HCT116 (cell line): Measurements from ENCODE around the gene LRFN4. TPM values are rescaled to one million over a fixed set of nuclear protein-coding genes. Genes with fewer than 3 reads are reported as not detected.

ENCODE experiments used
- ATAC-seq: fragments of 200-7000 bp; cut with Tn5 transposase; 2 replicates; pipeline ENCODE4 v1.9.1; 2020; ENCODE audit warnings: mild to moderate bottlenecking, moderate library complexity
- BruUV-seq: library from RNA; stranded (reverse); fragments of 400-500 nt; replicated peaks from 2 replicates; lab custom pipeline; 2021; lab: Mats Ljungman, UMichigan
- CTCF ChIA-PET: fragments of 300-600 bp; sonication (Branson Sonifier 250); formaldehyde crosslinking; loops from one replicate; lab custom pipeline; 2021; ENCODE audit warnings: antibody characterized with exemption; lab: Charles Lee
- POLR2A ChIA-PET: fragments of 300-600, 350-600 bp; sonication (Branson Sonifier 250); formaldehyde crosslinking; loops from one replicate; lab custom pipeline; 2021; ENCODE audit warnings: antibody characterized with exemption; lab: Charles Lee
- RAD21 ChIA-PET, 2 experiments: fragments of 300-600 bp; sonication (Branson Sonifier 250); formaldehyde crosslinking; loops; one replicate each; lab custom pipeline; 2023; ENCODE audit warnings: low total read pairs in 2 of 2; ENCODE audit not compliant: uncharacterized antibody in 2 of 2, unreplicated experiment in 2 of 2, low non-redundant PET in 1 of 2; lab: Charles Lee
- DNase-seq: peaks from one replicate; pipeline ENCODE4 v3.0.0-alpha.2; 2010; ENCODE audit warnings: low read depth, low spot score
- H2AFZ ChIP-seq: fragments of 200-600 bp; shearing (Covaris generic), sonication (generic); 2 replicates; pipeline ENCODE4 v1.6.1; 2017; ENCODE audit warnings: low read depth, mixed run types, mixed read lengths, antibody characterized with exemption, low read length; ENCODE audit not compliant: poor library complexity, severe bottlenecking
- H3K27ac ChIP-seq: 2 replicates; pipeline ENCODE4 v1.5.1; 2012; ENCODE audit warnings: low read depth, low read length
- H3K27me3 ChIP-seq: fragments of 200-600 bp; sonication (generic); 2 replicates; pipeline ENCODE4 v1.6.1; 2016; ENCODE audit warnings: mixed run types, low read length, mixed read lengths; ENCODE audit not compliant: insufficient read depth
- H3K36me3 ChIP-seq, 2 experiments: fragments of 200-500 bp in 1 of 2; fragments of 200-600 bp in 1 of 2; sonication (Bioruptor generic) in 1 of 2; sonication (generic) in 1 of 2; 2 replicates each; pipeline versions ENCODE4 v1.5.1 to v1.6.1; 2014 to 2016; ENCODE audit warnings: low read length in 2 of 2, inconsistent platforms in 1 of 2, mixed read lengths in 1 of 2, mixed run types in 1 of 2; ENCODE audit not compliant: insufficient read depth in 2 of 2, control insufficient read depth in 1 of 2
- H3K4me1 ChIP-seq, 2 experiments: fragments of 200-600 bp in 1 of 2; sonication (generic) in 1 of 2; 2 replicates each; pipeline versions ENCODE4 v1.5.1 to v1.6.1; 2012 to 2017; ENCODE audit warnings: low read length in 2 of 2, inconsistent platforms in 1 of 2, mild to moderate bottlenecking in 1 of 2, mixed read lengths in 1 of 2, mixed run types in 1 of 2, moderate library complexity in 1 of 2; ENCODE audit not compliant: insufficient read depth in 2 of 2, control insufficient read depth in 1 of 2
- H3K4me2 ChIP-seq: fragments of 200-600 bp; sonication (generic); 2 replicates; pipeline ENCODE4 v1.6.1; 2017; ENCODE audit warnings: mixed run types, low read length, mixed read lengths
- H3K4me3 ChIP-seq, 2 experiments: fragments of 200-600 bp in 1 of 2; sonication (generic) in 1 of 2; replicated peaks in 1 of 2; 2 replicates each; pipeline ENCODE4 v1.5.1; 2011 to 2016; ENCODE audit warnings: low read length in 2 of 2, control low read depth in 1 of 2, low read depth in 1 of 2, mild to moderate bottlenecking in 1 of 2, mixed read lengths in 1 of 2, mixed run types in 1 of 2
- H3K79me2 ChIP-seq: fragments of 200-600 bp; sonication (generic); 2 replicates; pipeline ENCODE4 v1.6.1; 2017; ENCODE audit warnings: mild to moderate bottlenecking, mixed run types, low read length, moderate library complexity, mixed read lengths; ENCODE audit not compliant: insufficient read depth
- H3K9ac ChIP-seq: fragments of 200-600 bp; sonication (generic); 2 replicates; pipeline ENCODE4 v1.6.1; 2016; ENCODE audit warnings: low read length, mixed read lengths
- H3K9me2 ChIP-seq: fragments of 200-600 bp; sonication (generic), shearing (Covaris generic); 2 replicates; pipeline ENCODE4 v1.6.1; 2017; ENCODE audit warnings: mixed run types, mild to moderate bottlenecking, moderate library complexity; ENCODE audit not compliant: insufficient read depth
- H3K9me3 ChIP-seq, 2 experiments: fragments of 200-500 bp in 1 of 2; fragments of 200-600 bp in 1 of 2; sonication (Bioruptor generic) in 1 of 2; sonication (generic) in 1 of 2; 2 replicates each; pipeline ENCODE4 v1.6.1; 2014 to 2017; ENCODE audit warnings: low read length in 2 of 2, mixed read lengths in 2 of 2, inconsistent platforms in 1 of 2, low read depth in 1 of 2, mild to moderate bottlenecking in 1 of 2, mixed run types in 1 of 2, moderate library complexity in 1 of 2; ENCODE audit not compliant: control insufficient read depth in 1 of 2, insufficient read depth in 1 of 2
- H4K20me1 ChIP-seq: fragments of 200-600 bp; sonication (generic), shearing (Covaris generic); 2 replicates; pipeline ENCODE4 v1.6.1; 2017; ENCODE audit warnings: mixed run types, mild to moderate bottlenecking, moderate library complexity; ENCODE audit not compliant: insufficient read depth
- EGR1 ChIP-seq: IDR thresholded peaks from 2 replicates; pipeline ENCODE4 v1.6.1; 2012; ENCODE audit warnings: low read depth
- POLR2AphosphoS5 ChIP-seq: IDR thresholded peaks from 2 replicates; pipeline ENCODE4 v1.6.1; 2011; ENCODE audit warnings: mild to moderate bottlenecking, low read depth, low read length, moderate library complexity
- RAD21 ChIP-seq: IDR thresholded peaks from 2 replicates; pipeline ENCODE4 v1.6.1; 2012; ENCODE audit warnings: low read depth, mild to moderate bottlenecking
- ZNF274 ChIP-seq: fragments of 200-500 bp; sonication (Bioruptor generic); IDR thresholded peaks from 2 replicates; pipeline ENCODE4 v1.6.1; 2014; ENCODE audit warnings: mild to moderate bottlenecking, low read depth, low read length, inconsistent platforms
- intact Hi-C: fragments of 100-400 bp; cut with micrococcal nuclease; formaldehyde crosslinking; loops from 2 replicates; pipeline ENCODE4 v1.10.0; 2022
- total RNA-seq: library from RNA; stranded (reverse); gene quantifications from one replicate; pipeline ENCODE4 v1.2.1, GENCODE V29; 2021; ENCODE audit not compliant: unreplicated experiment

LRFN4 gene
- total RNA-seq, 1 experiment from 2014 or later = 55.4 TPM

DNA sequence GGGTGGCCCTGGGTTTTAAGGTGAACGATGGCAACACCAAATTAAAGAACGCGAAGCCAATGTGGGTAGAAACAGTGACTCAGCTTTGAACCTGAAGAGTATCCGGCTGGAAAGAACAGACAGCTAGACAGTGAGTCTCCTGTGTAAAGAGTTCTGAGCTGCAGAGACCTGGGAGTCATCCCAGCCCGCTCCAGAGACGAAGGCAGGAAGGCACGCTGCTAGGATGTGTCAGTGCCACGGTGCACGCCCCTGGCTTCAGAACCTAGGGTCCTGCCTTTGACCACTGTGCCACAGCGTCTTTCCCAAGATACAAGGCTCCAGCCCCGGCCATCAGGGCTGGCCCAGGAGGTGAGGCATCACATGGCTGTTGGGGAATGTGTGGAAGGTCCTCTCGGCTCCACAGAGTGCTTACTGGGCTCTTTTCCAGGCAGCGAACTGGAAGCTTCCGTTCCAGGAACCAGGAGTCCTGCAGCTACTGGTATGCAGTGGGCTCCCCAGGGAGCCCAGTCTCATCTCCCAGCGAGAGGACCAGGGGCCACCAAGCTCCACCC lies 29.9 kb downstream of the LRFN4 start:
- Histone ChIP-seq H3K9ac (peak overlapping the region; percentile 35), H3K9me2 (no peaks in the 10 kb centered on the region), H3K79me2 (no peaks in the 10 kb centered on the region), H3K36me3 (no peaks in the 10 kb centered on the region), H3K4me1 (peaks cover 74 to 94% of the 10 kb centered on the region in 2 experiments), H3K4me3 (peak overlapping the region; percentile 12 to 24), H3K4me2 (peak overlapping the region; percentile 75), H3K27me3 (no peaks in the 10 kb centered on the region), H4K20me1 (no peaks in the 10 kb centered on the region), H3K27ac (peak overlapping the region; percentile 81), H3K9me3 (no peaks in the 10 kb centered on the region), H2AFZ (no peak overlapping the region)
- RAD21 ChIA-PET = interaction anchor here (1.2 to 1.6 kb wide), 2 partner anchors 89 to 136 kb away, joined by 4 to 6 read pairs; partner anchors contain the start of gene SYT12 (in 1 of the 2)
- CTCF ChIA-PET = interaction anchor here (1.5 to 2.0 kb wide), 2 partner anchors 89 to 135 kb away, joined by 3 to 5 read pairs; no protein-coding TSS in a partner anchor
- peak; percentile 41 for ATAC-seq
- no TSS peak for BruUV-seq
- intact Hi-C loops = loop anchor here (10.0 kb wide), 1 partner anchor 68 kb away; the partner anchor contains the start of gene PC
- no peak for TF ChIP-seq RAD21
- peak; percentile 58 for TF ChIP-seq POLR2AphosphoS5
- POLR2A ChIA-PET = interaction anchor here (0.8 kb wide), 1 partner anchor 9 kb away, joined by 3 read pairs; no protein-coding TSS in a partner anchor
- DNase-seq = peak; percentile 51

DNA sequence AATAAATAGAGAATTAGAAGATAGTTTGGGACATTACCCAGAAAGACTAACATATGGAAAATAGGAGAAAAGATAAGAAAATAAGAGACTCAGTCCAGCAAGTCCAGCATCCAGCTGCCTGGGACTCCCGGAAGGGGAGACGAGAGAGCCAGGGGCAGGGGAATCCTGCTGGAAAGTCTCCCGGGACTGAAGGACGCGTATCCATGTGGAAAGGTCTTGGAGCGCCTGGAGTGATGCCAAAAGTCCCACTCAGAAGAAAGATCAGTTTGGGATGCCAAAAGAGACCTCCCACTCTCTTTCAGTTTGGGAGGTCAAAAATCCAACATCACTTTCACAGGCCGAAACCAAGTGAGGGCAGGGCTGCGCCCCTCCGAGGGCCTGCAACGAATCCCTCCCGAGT lies 30.7 kb downstream of the LRFN4 start:
- POLR2A ChIA-PET = no interaction called here
- TF ChIP-seq RAD21 (no peak), ZNF274 (no peak), EGR1 (no peak)
- TF ChIP-seq, all 23 proteins: peak for 0
- Histone ChIP-seq H3K27me3 (no peaks in the 10 kb centered on the region), H3K4me3 (no peak overlapping the region), H3K27ac (peak overlapping the region; percentile 81), H3K4me1 (peaks cover 72 to 94% of the 10 kb centered on the region in 2 experiments), H3K9me2 (no peaks in the 10 kb centered on the region), H3K79me2 (no peaks in the 10 kb centered on the region), H3K9me3 (no peaks in the 10 kb centered on the region), H3K4me2 (peak overlapping the region; percentile 75), H3K9ac (peak overlapping the region; percentile 35; the same call in 1 of the 2 replicates), H4K20me1 (no peaks in the 10 kb centered on the region), H2AFZ (no peak overlapping the region), H3K36me3 (no peaks in the 10 kb centered on the region)
- CTCF ChIA-PET = interaction anchor here (1.5 to 1.7 kb wide), 2 partner anchors 12 to 134 kb away, joined by 3 read pairs; no protein-coding TSS in a partner anchor
- ATAC-seq = no peak
- intact Hi-C loops = loop anchor here (10.0 kb wide), 1 partner anchor 67 kb away; the partner anchor contains the start of gene PC
- RAD21 ChIA-PET = interaction anchor here (1.2 to 1.6 kb wide), 2 partner anchors 88 to 135 kb away, joined by 4 to 6 read pairs; partner anchors contain the start of gene SYT12 (in 1 of the 2)
- BruUV-seq = no TSS peak
- DNase-seq = no peak
